ENCODE results near the gene CNNM3.
A peak's percentile ranks its signal among the peaks of the same experiment; 100 is the strongest.
"Not testable (repeated sequence)": the region's sequence is repeated elsewhere in the genome, so short reads cannot be mapped to it uniquely, and the experiment has no call there.

CNNM3 gene

DNA sequence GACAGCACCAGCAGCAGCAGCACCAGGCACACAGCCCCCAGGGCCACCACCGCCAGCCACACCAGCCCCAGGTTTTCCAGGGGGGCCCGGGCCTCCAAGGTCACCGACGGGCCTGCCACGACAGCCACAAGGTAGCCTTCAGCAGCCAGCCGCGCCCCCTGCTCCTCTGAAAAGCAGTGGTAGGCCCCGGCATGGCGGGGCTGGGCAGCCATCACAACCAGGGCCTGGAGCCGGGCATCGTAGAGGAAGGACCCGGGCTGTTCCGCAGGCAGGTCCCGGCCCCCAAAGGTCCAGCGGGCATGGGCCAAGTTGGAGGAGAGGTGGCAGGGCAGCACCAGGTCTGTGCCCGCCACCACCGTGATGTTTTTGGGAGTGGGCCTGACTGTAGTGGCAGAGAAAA is 45.0 kb downstream of the CNNM3 start:
- no peak for ATAC-seq (ENCODE audit: low read depth)
- no peak overlapping the region for H3K27ac ChIP-seq (ENCODE audit: poor library complexity, severe bottlenecking)
- H3K4me3 ChIP-seq (ENCODE audit: severe bottlenecking) = no peak overlapping the region
- H3K4me1 ChIP-seq (ENCODE audit: insufficient read depth, poor library complexity, severe bottlenecking) = no peaks in the 10 kb centered on the region
- no peaks in the 10 kb centered on the region for H3K9me3 ChIP-seq (ENCODE audit: severe bottlenecking)
- TF ChIP-seq, protein P1, sequence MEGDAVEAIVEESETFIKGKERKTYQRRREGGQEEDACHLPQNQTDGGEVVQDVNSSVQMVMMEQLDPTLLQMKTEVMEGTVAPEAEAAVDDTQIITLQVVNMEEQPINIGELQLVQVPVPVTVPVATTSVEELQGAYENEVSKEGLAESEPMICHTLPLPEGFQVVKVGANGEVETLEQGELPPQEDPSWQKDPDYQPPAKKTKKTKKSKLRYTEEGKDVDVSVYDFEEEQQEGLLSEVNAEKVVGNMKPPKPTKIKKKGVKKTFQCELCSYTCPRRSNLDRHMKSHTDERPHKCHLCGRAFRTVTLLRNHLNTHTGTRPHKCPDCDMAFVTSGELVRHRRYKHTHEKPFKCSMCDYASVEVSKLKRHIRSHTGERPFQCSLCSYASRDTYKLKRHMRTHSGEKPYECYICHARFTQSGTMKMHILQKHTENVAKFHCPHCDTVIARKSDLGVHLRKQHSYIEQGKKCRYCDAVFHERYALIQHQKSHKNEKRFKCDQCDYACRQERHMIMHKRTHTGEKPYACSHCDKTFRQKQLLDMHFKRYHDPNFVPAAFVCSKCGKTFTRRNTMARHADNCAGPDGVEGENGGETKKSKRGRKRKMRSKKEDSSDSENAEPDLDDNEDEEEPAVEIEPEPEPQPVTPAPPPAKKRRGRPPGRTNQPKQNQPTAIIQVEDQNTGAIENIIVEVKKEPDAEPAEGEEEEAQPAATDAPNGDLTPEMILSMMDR (IDR thresholded peaks at IDR 0.05; ENCODE audit: poor library complexity, severe bottlenecking) = no peak
- H3K36me3 ChIP-seq (ENCODE audit: low read depth) = peaks cover 57% of the 10 kb centered on the region
- peak; percentile 47 for DNase-seq (ENCODE audit: low spot score)
- no peaks in the 10 kb centered on the region for H3K27me3 ChIP-seq (ENCODE audit: insufficient read depth, poor library complexity, severe bottlenecking)

DNA sequence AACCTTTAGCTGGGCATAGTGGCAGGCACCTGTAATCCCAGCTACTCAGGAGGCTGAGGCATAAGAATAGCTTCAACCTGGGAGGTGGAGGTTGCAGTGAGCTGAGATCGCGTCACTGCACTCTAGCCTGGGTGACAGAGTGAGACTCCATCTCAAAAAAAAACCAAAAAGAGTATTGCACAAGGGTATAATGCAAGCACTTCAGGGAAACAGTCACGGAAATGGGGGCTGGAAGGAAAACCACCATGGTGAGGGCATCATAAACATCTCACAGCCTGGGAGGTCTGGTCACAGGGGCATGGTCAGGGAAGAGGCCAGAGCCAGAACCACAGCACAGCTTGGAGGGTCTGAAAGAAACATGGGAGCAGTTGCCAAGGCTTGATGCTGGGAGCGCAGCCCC is 47.0 kb downstream of the CNNM3 start:
- not testable (repeated sequence) for H3K9me3 ChIP-seq (ENCODE audit: severe bottlenecking); H3K27me3 ChIP-seq (ENCODE audit: insufficient read depth, poor library complexity, severe bottlenecking); ATAC-seq (ENCODE audit: low read depth); H3K4me3 ChIP-seq (ENCODE audit: severe bottlenecking); DNase-seq (ENCODE audit: low spot score); H3K27ac ChIP-seq (ENCODE audit: poor library complexity, severe bottlenecking); H3K4me1 ChIP-seq (ENCODE audit: insufficient read depth, poor library complexity, severe bottlenecking)
- H3K36me3 ChIP-seq (ENCODE audit: low read depth) = peaks cover 73% of the 10 kb centered on the region

DNA sequence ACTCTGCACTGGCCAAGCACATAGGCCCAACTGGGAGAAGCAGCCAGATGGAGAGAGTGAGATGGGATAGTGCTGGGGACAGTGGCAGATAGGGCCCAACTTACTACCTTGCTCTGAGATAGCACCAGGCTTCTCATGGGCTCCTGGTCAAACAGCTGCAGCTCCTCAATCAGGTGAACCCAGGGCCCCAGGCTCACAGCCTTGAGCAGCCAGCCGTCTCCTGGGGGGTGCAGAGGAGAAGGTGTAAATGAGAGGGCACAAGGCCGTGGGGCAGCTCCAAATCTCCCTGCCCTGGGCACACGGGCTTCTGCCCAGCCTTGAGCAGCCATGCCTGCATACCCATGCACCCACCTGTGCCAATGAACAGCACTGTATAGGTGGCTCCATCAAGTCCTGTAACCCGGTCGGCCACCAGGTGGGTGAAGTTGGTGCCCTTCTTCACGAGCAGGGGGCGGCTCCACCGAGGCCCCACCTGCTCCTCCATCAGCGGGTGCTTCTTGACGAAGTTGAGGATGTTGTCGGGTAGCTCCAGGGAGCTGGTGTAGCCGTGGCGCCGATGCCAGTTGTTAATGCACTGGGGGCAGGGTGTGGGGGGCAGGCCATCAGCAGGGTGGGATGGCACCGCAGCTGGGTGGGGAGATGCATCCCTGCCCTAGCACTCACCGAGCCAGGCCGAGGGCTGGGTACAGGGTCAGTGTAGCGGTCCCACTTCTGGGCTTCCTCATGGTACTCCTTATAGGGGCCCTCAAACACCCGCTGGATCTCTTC is 47.7 kb downstream of the CNNM3 start:
- Histone ChIP-seq H3K4me3 (ENCODE audit: severe bottlenecking) (no peak overlapping the region), H3K9me3 (ENCODE audit: severe bottlenecking) (no peaks in the 10 kb centered on the region), H3K27me3 (ENCODE audit: insufficient read depth, poor library complexity, severe bottlenecking) (no peaks in the 10 kb centered on the region), H3K27ac (ENCODE audit: poor library complexity, severe bottlenecking) (no peak overlapping the region), H3K36me3 (ENCODE audit: low read depth) (peaks cover 73% of the 10 kb centered on the region), H3K4me1 (ENCODE audit: insufficient read depth, poor library complexity, severe bottlenecking) (no peaks in the 10 kb centered on the region)
- DNase-seq (ENCODE audit: low spot score) (peak; percentile 54), ATAC-seq (ENCODE audit: low read depth) (no peak)
- TF ChIP-seq, protein P1 (IDR thresholded peaks at IDR 0.05; ENCODE audit: poor library complexity, severe bottlenecking) = no peak

DNA sequence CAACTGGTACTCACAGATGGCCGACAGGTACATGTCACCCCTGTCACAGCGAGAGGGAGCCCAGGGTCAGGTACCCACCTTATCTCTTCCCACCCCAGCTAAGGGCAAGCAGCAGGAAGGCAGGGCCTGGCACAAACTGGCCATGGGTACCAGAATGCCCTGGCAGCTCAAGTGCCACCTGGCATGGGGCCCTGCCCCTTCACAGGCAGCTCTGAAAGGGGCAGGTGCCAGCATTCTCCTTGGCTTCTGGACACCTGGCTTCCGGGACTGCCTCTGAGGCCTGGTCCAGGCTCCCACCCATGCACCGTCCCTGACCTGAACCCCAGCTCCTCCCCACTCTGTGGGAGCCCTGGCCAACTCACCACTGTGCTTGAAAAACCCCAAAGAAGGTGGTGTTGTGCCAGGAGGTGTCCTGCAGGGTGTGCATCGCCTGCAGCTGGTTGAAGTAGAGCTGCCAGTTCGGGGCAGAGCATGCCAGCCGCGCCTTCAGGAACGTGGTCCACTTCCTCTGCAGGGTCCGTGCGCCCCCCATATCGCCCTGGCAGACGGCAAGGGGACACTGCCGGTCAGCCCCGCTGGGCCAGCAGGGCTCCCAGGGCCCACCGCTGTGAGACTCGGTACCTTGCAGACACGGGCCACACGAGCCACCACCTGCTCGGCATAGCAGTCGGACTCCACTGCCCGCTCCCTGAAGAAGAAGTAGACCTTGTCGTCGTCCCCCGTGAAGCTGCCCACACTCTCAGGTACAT is 48.4 kb downstream of the CNNM3 start:
- Histone ChIP-seq H3K4me3 (ENCODE audit: severe bottlenecking) (no peak overlapping the region), H3K36me3 (ENCODE audit: low read depth) (peaks cover 73% of the 10 kb centered on the region), H3K4me1 (ENCODE audit: insufficient read depth, poor library complexity, severe bottlenecking) (no peaks in the 10 kb centered on the region), H3K27ac (ENCODE audit: poor library complexity, severe bottlenecking) (no peak overlapping the region), H3K27me3 (ENCODE audit: insufficient read depth, poor library complexity, severe bottlenecking) (no peaks in the 10 kb centered on the region), H3K9me3 (ENCODE audit: severe bottlenecking) (no peaks in the 10 kb centered on the region)
- DNase-seq (ENCODE audit: low spot score) (no peak), ATAC-seq (ENCODE audit: low read depth) (no peak)
- TF ChIP-seq, protein P1 (IDR thresholded peaks at IDR 0.05; ENCODE audit: poor library complexity, severe bottlenecking) = no peak

DNA sequence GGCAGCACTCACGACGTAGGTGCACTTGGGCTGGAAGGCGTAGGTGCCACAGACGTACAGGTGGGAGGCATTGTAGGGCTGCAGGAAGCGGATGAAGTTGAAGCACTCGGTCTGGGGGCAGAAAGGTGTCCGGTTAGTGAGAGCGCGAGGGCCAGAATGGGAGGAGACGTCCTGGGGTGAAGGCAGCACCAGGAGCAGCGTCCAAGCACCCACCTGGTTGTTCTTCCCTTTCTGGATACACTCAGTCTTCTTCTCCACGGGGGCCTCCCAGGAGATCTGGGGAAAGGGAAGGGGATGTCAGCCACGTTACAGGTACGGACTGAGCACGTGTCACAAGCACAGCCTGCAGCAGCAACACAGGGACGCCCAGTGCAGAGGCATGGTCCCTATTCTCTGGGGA is 49.6 kb downstream of the CNNM3 start:
- Histone ChIP-seq H3K9me3 (ENCODE audit: severe bottlenecking) (no peaks in the 10 kb centered on the region), H3K27ac (ENCODE audit: poor library complexity, severe bottlenecking) (no peak overlapping the region), H3K27me3 (ENCODE audit: insufficient read depth, poor library complexity, severe bottlenecking) (no peaks in the 10 kb centered on the region), H3K36me3 (ENCODE audit: low read depth) (peaks cover 67% of the 10 kb centered on the region), H3K4me1 (ENCODE audit: insufficient read depth, poor library complexity, severe bottlenecking) (no peaks in the 10 kb centered on the region), H3K4me3 (ENCODE audit: severe bottlenecking) (no peak overlapping the region)
- ATAC-seq (ENCODE audit: low read depth) = no peak
- TF ChIP-seq, protein P1 (IDR thresholded peaks at IDR 0.05; ENCODE audit: poor library complexity, severe bottlenecking) = no peak
- DNase-seq (ENCODE audit: low spot score) = no peak
